ENCODE results near the gene STOML1. TPM values are rescaled to one million over a fixed set of nuclear protein-coding genes. Genes with fewer than 3 reads are reported as not detected.
A peak's percentile ranks its signal among the peaks of the same experiment; 100 is the strongest.

The STOML1 gene
- polyA plus RNA-seq, 1 donor from 2014 or later: 49.5 TPM

DNA sequence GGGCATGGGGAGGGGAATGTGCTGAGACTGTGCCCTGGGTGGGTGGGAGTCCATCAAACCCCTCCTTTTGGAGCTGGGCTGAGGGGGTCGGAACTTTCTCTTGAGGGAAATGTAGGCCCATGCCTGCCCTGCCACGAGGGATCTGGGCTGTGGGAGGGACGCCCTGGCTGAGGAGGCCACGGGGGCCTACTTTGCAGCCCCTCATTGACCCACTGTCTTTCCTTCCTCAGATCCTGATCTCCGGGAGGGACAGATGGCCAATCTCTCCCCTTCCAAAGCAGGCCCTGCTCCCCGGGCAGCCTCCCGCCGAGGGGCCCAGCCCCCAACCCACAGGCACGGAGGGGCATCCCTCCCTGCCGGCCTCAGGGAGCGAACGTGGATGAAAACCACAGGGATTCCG is 40.5 kb downstream of the STOML1 start:
- H3K4me3 ChIP-seq (ENCODE audit: low read length): peak overlapping the region; percentile 45
- TF ChIP-seq SMC3 (conservative IDR thresholded peaks at IDR 0.05; ENCODE audit: poor library complexity) (no peak), POLR2AphosphoS5 (IDR thresholded peaks at IDR 0.05) (no peak), EZH2 (IDR thresholded peaks at IDR 0.05; ENCODE audit: borderline replicate concordance, insufficient read depth, low read length, poor library complexity, severe bottlenecking) (no peak), EP300 (conservative IDR thresholded peaks at IDR 0.05; ENCODE audit: poor library complexity, severe bottlenecking) (no peak), RAD21 (conservative IDR thresholded peaks at IDR 0.05) (no peak), TAF1 (IDR thresholded peaks at IDR 0.05; ENCODE audit: low read depth) (no peak), MXI1 (conservative IDR thresholded peaks at IDR 0.05; ENCODE audit: poor library complexity, severe bottlenecking) (no peak)
- TF ChIP-seq, protein P1, sequence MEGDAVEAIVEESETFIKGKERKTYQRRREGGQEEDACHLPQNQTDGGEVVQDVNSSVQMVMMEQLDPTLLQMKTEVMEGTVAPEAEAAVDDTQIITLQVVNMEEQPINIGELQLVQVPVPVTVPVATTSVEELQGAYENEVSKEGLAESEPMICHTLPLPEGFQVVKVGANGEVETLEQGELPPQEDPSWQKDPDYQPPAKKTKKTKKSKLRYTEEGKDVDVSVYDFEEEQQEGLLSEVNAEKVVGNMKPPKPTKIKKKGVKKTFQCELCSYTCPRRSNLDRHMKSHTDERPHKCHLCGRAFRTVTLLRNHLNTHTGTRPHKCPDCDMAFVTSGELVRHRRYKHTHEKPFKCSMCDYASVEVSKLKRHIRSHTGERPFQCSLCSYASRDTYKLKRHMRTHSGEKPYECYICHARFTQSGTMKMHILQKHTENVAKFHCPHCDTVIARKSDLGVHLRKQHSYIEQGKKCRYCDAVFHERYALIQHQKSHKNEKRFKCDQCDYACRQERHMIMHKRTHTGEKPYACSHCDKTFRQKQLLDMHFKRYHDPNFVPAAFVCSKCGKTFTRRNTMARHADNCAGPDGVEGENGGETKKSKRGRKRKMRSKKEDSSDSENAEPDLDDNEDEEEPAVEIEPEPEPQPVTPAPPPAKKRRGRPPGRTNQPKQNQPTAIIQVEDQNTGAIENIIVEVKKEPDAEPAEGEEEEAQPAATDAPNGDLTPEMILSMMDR (IDR thresholded peaks at IDR 0.05; ENCODE audit: poor library complexity, severe bottlenecking): no peak
- TF ChIP-seq, protein P2, sequence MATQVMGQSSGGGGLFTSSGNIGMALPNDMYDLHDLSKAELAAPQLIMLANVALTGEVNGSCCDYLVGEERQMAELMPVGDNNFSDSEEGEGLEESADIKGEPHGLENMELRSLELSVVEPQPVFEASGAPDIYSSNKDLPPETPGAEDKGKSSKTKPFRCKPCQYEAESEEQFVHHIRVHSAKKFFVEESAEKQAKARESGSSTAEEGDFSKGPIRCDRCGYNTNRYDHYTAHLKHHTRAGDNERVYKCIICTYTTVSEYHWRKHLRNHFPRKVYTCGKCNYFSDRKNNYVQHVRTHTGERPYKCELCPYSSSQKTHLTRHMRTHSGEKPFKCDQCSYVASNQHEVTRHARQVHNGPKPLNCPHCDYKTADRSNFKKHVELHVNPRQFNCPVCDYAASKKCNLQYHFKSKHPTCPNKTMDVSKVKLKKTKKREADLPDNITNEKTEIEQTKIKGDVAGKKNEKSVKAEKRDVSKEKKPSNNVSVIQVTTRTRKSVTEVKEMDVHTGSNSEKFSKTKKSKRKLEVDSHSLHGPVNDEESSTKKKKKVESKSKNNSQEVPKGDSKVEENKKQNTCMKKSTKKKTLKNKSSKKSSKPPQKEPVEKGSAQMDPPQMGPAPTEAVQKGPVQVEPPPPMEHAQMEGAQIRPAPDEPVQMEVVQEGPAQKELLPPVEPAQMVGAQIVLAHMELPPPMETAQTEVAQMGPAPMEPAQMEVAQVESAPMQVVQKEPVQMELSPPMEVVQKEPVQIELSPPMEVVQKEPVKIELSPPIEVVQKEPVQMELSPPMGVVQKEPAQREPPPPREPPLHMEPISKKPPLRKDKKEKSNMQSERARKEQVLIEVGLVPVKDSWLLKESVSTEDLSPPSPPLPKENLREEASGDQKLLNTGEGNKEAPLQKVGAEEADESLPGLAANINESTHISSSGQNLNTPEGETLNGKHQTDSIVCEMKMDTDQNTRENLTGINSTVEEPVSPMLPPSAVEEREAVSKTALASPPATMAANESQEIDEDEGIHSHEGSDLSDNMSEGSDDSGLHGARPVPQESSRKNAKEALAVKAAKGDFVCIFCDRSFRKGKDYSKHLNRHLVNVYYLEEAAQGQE (IDR thresholded peaks at IDR 0.05; ENCODE audit: borderline replicate concordance): no peak
- H4K20me1 ChIP-seq (ENCODE audit: insufficient read depth): no peaks in the 10 kb centered on the region
- H2AFZ ChIP-seq (ENCODE audit: low read depth, low read length): no peak overlapping the region
- peak overlapping the region; percentile 62 for H3K9ac ChIP-seq (ENCODE audit: low read length)
- H3K36me3 ChIP-seq (ENCODE audit: insufficient read depth, low read length): no peaks in the 10 kb centered on the region
- no peaks in the 10 kb centered on the region for H3F3A ChIP-seq (ENCODE audit: insufficient read depth, low read length, poor library complexity, severe bottlenecking)
- no peaks in the 10 kb centered on the region for H3K79me2 ChIP-seq (replicated peaks; ENCODE audit: insufficient read depth, low read length)
- peak overlapping the region; percentile 37 for H3K4me2 ChIP-seq (ENCODE audit: low read length)
- no peaks in the 10 kb centered on the region for H3K27me3 ChIP-seq (ENCODE audit: insufficient read depth, low read depth, low read length)
- no peaks in the 10 kb centered on the region for H3K9me2 ChIP-seq (ENCODE audit: insufficient read depth, low read length)
- H3K27ac ChIP-seq (ENCODE audit: low read length): peak overlapping the region; percentile 86
- no peaks in the 10 kb centered on the region for H3K9me3 ChIP-seq (ENCODE audit: low read length)

DNA sequence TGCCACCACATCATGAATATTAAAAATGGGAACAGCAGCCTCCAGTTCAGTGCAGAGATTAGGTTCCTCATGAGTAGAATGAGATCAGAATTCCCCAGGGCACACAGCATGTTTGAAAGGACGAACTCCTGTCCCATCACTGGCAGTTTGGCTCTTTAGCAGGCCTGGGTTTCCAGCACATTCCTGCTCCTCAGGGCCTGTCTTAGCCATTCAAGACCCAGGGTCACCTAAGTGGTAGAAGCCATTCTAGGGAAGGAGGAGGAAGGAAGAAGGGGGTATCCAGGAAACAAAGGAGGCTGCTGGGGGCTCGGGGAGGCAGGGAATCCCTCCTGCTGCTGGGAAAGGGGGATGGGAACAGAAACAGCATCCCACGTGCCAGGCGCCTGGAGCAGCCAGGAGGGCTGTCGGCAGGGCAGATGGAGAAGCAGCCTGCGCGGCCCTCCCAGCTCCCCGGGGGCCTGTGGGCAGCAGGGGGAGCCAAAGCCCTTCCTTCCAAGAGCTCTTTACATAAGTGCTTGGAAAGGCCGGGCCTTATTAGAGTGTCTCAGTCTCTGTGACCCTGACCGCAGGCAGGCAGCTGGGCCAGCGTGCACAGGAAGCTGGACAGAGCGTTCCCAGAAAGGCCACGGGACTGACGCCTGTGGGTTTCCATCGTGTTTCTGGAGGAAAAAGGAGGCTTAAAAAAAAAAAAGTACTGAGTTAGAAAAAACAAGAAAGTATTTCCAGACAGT is 41.1 kb downstream of the STOML1 start:
- H2AFZ ChIP-seq (ENCODE audit: low read depth, low read length): peak overlapping the region; percentile 42
- peak; percentile 52 for TF ChIP-seq MXI1 (conservative IDR thresholded peaks at IDR 0.05; ENCODE audit: poor library complexity, severe bottlenecking)
- no peak for TF ChIP-seq TAF1 (IDR thresholded peaks at IDR 0.05; ENCODE audit: low read depth)
- TF ChIP-seq SMC3 (conservative IDR thresholded peaks at IDR 0.05; ENCODE audit: poor library complexity): peak; percentile 69
- peak; percentile 45 for TF ChIP-seq POLR2AphosphoS5 (IDR thresholded peaks at IDR 0.05)
- TF ChIP-seq, protein P1 (IDR thresholded peaks at IDR 0.05; ENCODE audit: poor library complexity, severe bottlenecking): peak; percentile 75
- TF ChIP-seq, protein P2 (IDR thresholded peaks at IDR 0.05; ENCODE audit: borderline replicate concordance): peak; percentile 45
- TF ChIP-seq EP300 (conservative IDR thresholded peaks at IDR 0.05; ENCODE audit: poor library complexity, severe bottlenecking): peak; percentile 63
- TF ChIP-seq EZH2 (IDR thresholded peaks at IDR 0.05; ENCODE audit: borderline replicate concordance, insufficient read depth, low read length, poor library complexity, severe bottlenecking): no peak
- peak; percentile 77 for TF ChIP-seq RAD21 (conservative IDR thresholded peaks at IDR 0.05)

More for the DNA sequence above, 41.1 kb downstream of the STOML1 start:
- H3K4me3 ChIP-seq (ENCODE audit: low read length): peak overlapping the region; percentile 45
- no peaks in the 10 kb centered on the region for H3K9me2 ChIP-seq (ENCODE audit: insufficient read depth, low read length)
- no peaks in the 10 kb centered on the region for H4K20me1 ChIP-seq (ENCODE audit: insufficient read depth)
- no peaks in the 10 kb centered on the region for H3K79me2 ChIP-seq (replicated peaks; ENCODE audit: insufficient read depth, low read length)
- peak overlapping the region; percentile 37 for H3K4me2 ChIP-seq (ENCODE audit: low read length)
- H3K9ac ChIP-seq (ENCODE audit: low read length): peak overlapping the region; percentile 62
- no peaks in the 10 kb centered on the region for H3K27me3 ChIP-seq (ENCODE audit: insufficient read depth, low read depth, low read length)
- no peaks in the 10 kb centered on the region for H3K9me3 ChIP-seq (ENCODE audit: low read length)
- H3K27ac ChIP-seq (ENCODE audit: low read length): peak overlapping the region; percentile 86
- no peaks in the 10 kb centered on the region for H3F3A ChIP-seq (ENCODE audit: insufficient read depth, low read length, poor library complexity, severe bottlenecking)
- no peaks in the 10 kb centered on the region for H3K36me3 ChIP-seq (ENCODE audit: insufficient read depth, low read length)

Measured in neural cell (in vitro differentiated cells).